ENCODE measurements around the gene HADHA.

The HADHA gene

DNA sequence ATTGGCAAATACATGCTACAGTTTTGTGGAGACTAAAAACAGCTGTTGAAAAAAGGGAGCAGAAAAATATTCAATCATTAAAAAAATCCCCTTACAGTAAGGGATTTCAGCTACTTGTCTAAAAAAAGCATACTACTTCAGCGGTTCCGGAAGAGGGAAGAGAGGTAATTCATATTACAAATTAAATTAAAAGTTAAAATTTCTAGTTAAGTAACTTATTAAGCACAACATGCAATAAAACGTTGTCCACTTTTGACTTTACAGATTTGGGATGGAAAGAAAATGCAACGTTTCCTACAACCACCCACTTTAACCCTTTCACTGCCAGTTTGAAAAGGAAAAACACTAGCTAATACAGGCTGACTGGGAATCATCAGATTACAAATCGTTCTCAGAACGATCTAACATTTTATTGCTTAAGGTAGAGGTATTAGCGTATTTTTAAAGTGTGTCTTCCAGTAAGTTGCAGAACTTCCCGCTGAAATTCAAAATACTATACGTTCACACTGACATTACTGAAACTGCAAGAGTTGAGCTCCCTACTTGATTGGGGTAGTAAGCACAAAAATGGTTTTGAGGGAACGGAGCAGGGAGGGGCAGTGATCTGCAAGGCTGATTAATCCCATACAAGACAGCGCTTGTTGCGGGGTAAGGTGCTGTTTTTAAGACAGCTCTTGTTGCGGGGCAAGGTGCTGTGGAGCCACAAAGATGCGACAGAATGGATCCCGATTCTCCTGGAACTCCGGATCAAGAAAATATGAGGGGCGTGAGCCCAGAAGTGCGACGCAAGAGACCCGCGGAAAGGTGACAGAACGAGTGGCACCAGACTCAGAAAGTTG, 743 bp downstream of the HADHA start:
- DNase-seq = no peak

GRCh38 chr2:26241928-26242436, 2.5 kb downstream of the HADHA start:
- DNase-seq = no peak

DNA sequence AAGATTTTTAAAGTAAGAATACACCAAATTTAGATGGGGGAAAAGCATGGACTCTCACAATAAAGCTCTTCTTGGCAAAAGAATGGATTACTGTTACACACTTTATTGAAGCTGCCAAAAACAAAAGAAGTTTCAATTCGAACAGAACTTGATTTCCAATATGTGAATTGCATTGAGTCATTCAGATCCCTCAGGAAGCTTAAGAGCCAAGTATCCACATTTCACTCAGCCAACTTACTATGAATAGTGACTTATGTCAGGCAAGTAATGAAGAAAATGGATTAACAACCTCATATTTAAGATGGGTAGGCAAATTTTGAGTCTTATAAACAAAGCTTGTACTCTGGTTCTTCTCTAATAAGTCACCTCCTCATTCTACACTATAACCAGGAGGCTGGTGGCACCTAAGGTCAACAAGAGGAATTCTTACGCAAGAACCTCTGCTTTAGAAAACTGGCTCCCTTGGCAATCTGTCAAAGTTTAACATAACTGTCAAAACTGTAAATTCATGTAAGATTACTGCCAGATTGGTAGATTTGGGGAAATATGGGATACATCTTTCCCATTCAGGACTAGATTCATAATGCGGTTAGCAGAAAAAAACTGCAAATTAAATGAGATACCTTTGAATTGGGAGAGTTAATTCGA, 6.0 kb downstream of the HADHA start:
- no peak for DNase-seq

GRCh38 chr2:26237868-26238267, 6.6 kb downstream of the HADHA start:
- no peak for DNase-seq

- no peak for DNase-seq
Measured at GRCh38 chr2:26235089-26235488, 9.3 kb downstream of the HADHA start.

- DNase-seq = no peak
Measured at GRCh38 chr2:26230806-26231205, 13.6 kb downstream of the HADHA start.

- DNase-seq = no peak
Measured at GRCh38 chr2:26229595-26229994, 14.8 kb downstream of the HADHA start.

DNA sequence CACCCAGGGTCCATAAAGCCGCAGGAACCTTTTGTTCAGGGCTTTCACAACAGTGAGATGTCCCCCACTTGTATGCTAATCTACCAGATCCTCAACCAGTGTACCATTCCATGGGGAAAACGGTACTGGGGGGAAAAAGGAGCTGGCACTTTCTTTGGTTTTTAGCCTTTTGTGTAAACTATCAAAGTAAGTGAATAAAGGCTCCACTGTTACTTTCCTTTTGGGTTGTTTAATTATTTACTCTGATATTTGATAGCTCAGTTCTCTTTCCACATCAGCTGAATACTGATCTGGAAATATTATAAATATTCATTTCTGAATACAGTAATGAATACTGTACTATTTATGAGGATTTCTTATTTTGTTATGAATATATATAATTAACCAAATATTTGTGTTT, 20.3 kb downstream of the HADHA start:
- no peak for DNase-seq

DNA sequence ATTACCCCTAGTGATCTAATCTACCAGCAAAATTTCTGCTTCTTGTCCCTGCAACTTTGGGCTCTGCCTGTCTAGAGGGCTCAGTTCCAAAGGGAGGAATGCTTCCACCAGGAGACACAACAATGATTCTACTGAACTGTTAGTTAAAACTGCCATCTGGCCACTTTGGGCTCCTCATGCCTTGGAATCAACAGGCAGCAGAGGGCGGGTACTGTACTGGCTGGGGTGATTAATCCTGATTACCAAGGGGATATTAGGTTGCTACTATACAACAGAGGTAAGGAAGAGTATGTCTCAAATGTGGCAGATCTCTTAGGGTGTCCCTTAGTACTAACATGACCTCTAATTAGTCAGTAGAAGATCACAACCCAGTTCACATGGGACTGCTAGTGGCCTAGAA, 21.4 kb downstream of the HADHA start:
- no peak for DNase-seq

GRCh38 chr2:26217720-26218119, 26.7 kb downstream of the HADHA start:
- DNase-seq = no peak

DNA sequence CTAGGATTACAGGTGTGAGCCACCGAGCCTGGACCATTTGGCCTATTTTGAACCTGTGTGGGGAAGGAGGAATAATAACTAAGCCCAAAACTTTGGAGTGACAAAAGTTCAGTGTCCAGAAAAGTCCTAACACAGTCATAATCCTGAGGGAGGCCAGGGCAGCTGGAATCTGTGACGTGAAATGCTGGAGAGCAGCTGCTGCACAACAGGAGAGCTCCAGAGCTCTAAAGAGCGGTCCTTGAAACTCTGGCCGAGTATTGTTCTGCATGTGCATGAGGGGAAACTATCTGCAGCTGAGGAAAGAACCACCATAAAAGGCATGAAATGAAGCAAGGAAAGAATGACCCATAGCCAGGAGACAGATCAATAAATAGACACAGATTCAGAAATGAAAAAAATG, 27.8 kb downstream of the HADHA start:
- DNase-seq = no peak

DNA sequence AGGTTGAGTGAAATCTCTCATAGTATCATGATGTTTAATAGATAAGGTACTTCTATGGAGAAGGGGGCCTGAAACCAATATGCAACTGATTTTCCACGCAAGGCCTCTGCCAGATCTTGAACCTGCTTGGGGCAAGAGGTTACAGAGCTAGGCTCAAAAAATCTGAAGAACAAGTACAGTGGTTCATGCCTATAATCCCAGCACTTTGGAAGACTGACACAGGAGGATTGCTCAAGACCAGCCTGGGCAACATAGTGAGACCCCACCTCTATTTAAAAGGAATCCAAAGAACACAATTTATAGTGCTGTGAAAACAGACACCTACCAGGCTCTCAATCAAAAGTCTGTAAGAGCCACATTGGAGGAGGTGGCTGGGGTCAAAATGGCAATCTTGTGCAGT, 28.6 kb downstream of the HADHA start:
- DNase-seq = no peak

DNA sequence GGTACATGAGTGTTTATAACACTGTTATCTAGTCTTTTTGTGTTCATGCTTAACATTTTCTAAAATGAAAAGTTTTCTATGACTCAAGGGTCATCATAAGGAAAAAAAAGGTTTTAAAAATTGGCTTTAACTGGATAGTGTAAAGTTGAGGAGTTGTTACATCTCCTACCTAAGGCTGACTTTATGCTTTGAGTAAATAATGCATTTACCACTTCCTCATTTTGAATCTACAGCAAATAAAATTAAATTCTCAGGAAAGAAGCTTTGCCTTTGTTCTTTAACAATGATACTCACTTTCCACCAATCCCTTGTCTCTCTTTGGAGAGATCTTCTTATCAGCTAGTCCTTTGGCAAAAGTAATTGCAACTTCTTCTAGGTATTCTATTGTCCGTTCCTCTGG, 29.7 kb downstream of the HADHA start:
- no peak for DNase-seq

GRCh38 chr2:26212011-26212410, 32.4 kb downstream of the HADHA start:
- DNase-seq = no peak

DNA sequence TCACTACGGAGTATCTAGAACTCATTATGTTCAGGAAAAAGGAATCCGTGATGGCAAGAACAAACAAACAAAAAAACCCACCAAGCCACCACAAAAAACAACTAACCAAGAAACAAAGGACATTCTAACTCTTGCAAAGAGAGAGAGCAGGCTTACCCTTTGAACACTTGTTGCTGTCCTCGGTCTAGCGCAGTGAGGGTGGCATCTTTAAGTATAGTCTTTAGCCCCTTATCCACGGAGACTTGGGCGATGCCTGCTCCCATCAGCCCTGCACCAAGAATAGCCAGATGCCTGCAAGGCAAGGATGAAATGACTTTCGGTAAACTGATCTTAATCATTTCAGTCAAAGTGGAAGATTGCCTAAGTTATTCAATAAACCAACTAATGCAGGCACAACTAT, 40.5 kb downstream of the HADHA start:
- DNase-seq = no peak

GRCh38 chr2:26202981-26203490, 41.4 kb downstream of the HADHA start:
- DNase-seq = no peak

DNA sequence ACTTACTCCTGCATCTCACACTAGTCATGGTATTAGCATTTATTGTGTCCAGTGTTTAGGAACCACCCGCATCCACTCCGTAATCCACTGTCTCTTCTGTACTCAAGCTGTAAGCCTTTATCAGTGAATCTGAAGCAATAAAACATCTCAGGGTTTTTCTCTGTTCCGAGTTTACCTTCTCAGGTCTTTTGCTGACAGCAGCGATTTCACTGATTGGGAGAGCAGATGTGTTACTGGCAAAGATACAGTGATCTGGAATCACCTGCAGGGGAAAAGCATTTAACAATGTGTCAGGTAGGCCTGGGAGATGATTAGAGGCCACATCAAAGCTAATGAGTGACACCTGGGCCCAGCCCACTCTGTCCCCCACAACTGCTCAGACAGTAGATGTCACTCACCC, 46.9 kb downstream of the HADHA start:
- no peak for DNase-seq

- DNase-seq = no peak
Measured at GRCh38 chr2:26196683-26197418, 47.6 kb downstream of the HADHA start.

GRCh38 chr2:26195040-26195984, 49.1 kb downstream of the HADHA start:
- DNase-seq = no peak

DNA sequence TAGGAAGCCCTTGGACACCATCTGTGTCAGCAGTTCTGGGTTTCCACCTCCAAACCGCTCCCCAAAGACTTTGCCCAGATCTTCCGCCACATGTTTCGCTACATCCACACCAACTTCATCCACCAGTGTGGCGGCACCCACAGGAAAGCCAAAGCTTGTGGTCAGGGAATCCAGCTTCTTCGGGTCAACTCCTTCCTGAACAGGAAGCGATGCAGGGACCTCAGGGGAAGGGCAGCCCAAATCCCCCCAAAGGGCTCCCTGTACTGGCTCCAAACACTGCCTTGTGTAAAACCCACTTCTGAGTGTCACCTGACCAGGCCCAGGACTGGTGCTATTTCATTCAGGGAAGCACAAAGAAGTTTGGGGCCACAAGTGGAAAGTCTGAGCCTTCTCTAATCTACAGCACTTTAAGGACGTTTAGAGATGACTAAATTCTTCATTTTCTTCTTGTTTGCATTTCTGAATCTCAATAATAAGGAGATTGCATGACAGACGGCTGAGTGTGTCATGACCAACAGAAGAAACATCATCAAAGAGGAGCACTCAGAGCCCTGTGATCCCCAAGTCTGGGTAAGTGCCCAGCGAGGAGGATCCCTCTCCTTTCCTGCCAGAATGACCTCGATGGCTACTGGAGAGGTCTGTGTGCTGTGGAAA, 50.7 kb downstream of the HADHA start:
- no peak for DNase-seq

DNA sequence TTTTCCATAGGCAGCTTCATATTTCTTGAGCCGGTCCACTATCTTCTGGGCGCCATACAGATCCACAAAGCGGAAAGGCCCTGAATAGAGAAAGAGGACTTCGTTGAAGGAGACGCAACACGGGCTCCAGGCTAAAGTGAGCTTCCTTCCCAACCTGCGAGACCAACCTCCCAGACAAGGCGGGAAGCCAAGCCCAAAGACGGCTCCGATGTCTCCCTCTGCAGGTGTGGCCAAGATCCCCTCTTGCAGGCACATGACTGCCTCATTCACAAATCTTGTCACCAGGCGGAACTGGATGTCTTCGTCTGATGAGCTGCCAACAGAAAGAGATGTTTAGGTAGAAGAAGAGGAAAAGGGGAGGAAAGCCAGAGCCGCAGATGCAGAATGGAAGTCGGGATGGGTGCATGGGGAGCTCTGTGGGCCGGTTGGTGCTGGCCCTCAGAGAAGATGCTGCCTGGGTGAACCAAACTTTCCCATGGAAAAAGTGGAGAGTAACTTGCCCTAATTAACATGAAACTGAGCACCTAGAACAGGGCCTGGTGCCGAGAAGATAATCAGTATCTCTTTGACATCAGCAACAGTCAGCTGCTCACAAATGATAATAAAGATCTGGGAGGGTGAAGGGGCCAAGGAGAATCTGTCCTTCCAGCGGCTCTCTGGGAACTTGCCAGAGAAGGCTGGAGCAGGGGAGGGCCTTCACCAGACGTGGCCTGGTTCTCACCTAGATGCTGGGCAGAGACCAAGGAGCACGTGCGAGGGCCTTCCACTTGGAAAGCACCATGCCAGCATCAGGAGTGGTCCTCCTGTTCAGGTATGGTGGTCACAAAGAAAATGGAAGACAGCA, 52.9 kb downstream of the HADHA start:
- no peak for DNase-seq
